SJCRH30 (cell line): ENCODE data around the gene SLC27A6. TPM values are rescaled to one million over a fixed set of nuclear protein-coding genes. Genes with fewer than 3 reads are reported as not detected.
"Not testable (repeated sequence)": the region's sequence is repeated elsewhere in the genome, so short reads cannot be mapped to it uniquely, and the experiment has no call there.

Source experiments
- DNase-seq, 2 experiments: peaks; one replicate each; pipeline ENCODE4 v3.0.0-alpha.2; 2015 to 2020
- H3K27ac ChIP-seq: fragments of 250-450 bp; sonication (Bioruptor Pico); 2 replicates; pipeline ENCODE4 v1.5.1; 2020; ENCODE audit warnings: mild to moderate bottlenecking, moderate library complexity
- H3K27me3 ChIP-seq: fragments of 250-450 bp; sonication (Bioruptor Pico); 2 replicates; pipeline ENCODE4 v1.5.1; 2020; ENCODE audit warnings: mild to moderate bottlenecking, moderate library complexity
- H3K36me3 ChIP-seq: fragments of 250-450 bp; sonication (Bioruptor Pico); 2 replicates; pipeline ENCODE4 v1.5.1; 2020; ENCODE audit warnings: mild to moderate bottlenecking, moderate library complexity
- H3K4me1 ChIP-seq: fragments of 250-450 bp; sonication (Bioruptor Pico); 2 replicates; pipeline ENCODE4 v1.5.1; 2020; ENCODE audit warnings: mild to moderate bottlenecking, moderate library complexity
- H3K4me3 ChIP-seq: fragments of 250-450 bp; sonication (Bioruptor Pico); 2 replicates; pipeline ENCODE4 v1.5.1; 2020; ENCODE audit warnings: mild to moderate bottlenecking, moderate library complexity
- H3K9me3 ChIP-seq: fragments of 250-450 bp; sonication (Bioruptor Pico); replicated peaks from 2 replicates; pipeline ENCODE4 v1.5.1; 2020; ENCODE audit warnings: mild to moderate bottlenecking, moderate library complexity
- total RNA-seq: library from RNA; depleted of rRNA; stranded (reverse); fragments of >200 nt; shearing (Covaris generic); gene quantifications from 2 replicates; pipeline ENCODE4 v1.2.3, GENCODE V29; 2014; rRNA removed

Gene SLC27A6, protein sequence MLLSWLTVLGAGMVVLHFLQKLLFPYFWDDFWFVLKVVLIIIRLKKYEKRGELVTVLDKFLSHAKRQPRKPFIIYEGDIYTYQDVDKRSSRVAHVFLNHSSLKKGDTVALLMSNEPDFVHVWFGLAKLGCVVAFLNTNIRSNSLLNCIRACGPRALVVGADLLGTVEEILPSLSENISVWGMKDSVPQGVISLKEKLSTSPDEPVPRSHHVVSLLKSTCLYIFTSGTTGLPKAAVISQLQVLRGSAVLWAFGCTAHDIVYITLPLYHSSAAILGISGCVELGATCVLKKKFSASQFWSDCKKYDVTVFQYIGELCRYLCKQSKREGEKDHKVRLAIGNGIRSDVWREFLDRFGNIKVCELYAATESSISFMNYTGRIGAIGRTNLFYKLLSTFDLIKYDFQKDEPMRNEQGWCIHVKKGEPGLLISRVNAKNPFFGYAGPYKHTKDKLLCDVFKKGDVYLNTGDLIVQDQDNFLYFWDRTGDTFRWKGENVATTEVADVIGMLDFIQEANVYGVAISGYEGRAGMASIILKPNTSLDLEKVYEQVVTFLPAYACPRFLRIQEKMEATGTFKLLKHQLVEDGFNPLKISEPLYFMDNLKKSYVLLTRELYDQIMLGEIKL
- 0.04 TPM in 1 of 2 replicates, not detected in the other for total RNA-seq

DNA sequence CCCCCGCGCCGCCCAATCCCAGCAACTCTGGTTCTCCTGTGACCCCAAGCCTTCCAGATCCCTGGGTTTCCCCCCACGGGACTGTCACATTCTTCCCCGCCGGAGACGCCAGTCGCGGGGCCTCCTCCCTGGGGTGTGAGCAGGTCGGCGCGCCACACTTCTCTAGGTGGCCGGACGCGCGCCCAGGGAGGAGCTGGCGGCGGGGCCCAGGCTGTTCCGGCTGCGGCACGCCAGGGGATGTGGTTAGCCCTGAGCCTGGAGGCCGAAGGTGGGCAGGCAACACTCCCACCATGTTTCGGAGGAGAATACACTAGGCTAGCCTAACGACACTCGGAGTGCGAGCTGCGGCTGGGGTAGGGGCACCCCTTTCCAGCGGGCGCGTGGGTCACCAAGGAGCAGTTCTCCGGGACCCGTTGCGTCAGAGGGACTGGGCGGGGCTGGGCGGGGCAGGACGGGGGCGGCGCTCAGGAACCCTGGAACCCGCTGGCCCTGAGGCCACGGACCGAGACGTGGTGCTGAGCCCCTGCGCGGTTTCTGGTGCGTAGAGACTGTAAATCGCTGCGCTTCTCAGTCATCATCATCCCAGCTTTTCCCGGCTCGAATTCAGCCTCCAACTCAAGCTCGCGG, at the start of gene SLC27A6:
Gene SLC27A6 (plus strand): TSS at position 478 of the 627 bp plus-strand sequence. CDS start 650 bp downstream, outside the sequence.
- no peak for DNase-seq
- Histone ChIP-seq H3K4me3 (no peak within 1 kb of the TSS), H3K27ac (no peak within 1 kb of the TSS), H3K36me3 (no peaks in the 10 kb centered on the region), H3K4me1 (no peaks in the 10 kb centered on the region), H3K27me3 (no peaks in the 10 kb centered on the region), H3K9me3 (no peaks in the 10 kb centered on the region)

DNA sequence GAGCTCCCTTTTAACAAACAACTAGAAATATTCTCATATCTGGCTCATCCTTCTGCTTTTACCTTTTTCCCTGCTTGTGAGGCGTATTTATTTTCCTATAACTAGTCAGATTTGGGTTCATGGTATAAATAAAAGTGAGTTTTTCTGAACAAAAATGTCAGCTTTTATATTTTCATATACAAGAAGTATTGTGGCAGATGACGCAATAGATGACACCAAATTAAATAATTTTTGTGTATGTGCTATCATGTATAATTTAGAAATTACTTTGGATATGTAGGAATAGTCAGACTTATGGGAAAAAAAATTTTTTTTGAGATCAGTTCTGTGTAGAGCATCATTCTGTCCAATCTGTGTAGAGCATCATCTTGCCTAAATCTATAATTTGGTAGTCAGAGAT, 45.7 kb upstream of the SLC27A6 start:
- Histone ChIP-seq H3K4me3 (no peak overlapping the region), H3K27ac (peak overlapping the region; percentile 88), H3K9me3 (no peaks in the 10 kb centered on the region), H3K36me3 (no peaks in the 10 kb centered on the region), H3K4me1 (peaks cover 24% of the 10 kb centered on the region), H3K27me3 (no peaks in the 10 kb centered on the region)
- DNase-seq: no peak

DNA sequence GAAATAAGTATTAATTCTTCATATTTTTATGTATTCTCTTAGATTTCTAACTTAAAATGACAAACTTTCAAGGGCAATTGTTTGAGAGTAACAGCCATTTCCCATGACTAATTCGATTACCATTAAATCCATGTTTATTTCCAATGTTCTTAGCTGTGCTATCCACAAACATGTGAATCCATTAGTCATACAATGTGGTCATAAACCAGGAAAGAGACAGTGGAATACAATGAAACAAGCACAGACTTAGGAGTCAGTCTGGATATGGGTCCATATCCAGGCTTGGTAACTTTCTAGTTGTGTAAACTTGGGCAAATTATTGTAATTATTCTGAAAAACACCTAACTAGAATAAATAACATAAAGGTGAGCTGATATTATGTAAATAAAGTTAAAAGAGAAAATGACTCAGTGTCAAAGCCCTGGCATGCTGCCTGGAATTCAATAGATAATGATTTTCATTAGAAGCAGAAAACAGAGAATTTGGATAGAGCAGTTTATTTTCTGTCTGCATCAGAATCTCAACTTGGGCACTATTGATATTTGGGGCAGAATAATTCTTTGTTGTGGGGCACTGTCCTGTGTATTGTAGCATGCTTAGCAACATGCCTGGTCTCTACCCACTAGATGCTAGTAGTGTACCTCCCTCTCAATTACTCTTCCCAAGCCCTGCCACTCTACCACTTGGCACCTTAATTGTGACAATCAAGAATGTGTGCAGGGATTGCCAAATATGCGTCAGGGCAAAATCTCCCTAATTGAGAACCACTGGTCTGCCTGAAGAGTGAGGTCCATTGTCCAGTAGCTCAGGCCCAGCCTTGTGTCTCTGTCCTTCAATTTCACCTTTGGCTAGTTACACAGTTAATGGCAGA, 44.7 kb upstream of the SLC27A6 start:
- Histone ChIP-seq H3K4me3 (no peak overlapping the region), H3K27ac (peak overlapping the region; percentile 88), H3K36me3 (no peaks in the 10 kb centered on the region), H3K9me3 (no peaks in the 10 kb centered on the region), H3K27me3 (no peaks in the 10 kb centered on the region), H3K4me1 (peaks cover 24% of the 10 kb centered on the region)
- DNase-seq: peak; percentile 9 to 77

DNA sequence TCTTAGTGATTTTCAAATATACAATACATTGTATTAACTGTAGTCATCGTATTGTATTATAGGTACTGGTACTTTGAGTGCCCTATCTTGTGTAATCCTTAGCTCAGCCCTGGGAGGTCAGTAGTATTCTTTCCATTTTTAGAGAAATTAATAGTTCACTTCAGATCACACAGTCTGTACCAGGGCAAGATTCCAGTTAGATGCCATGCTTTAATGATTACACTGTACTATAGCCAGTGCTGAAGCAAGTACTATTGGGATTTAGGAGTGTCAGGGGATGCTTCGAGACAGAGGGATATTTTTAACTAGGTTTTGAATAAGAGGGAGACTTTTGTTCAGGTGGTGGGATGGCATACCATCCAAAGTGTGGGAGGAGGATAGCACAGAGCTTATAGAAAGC, 41.0 kb upstream of the SLC27A6 start:
- H3K4me1 ChIP-seq: peaks cover 21% of the 10 kb centered on the region
- no peak overlapping the region for H3K4me3 ChIP-seq
- no peaks in the 10 kb centered on the region for H3K27me3 ChIP-seq
- no peak overlapping the region for H3K27ac ChIP-seq
- no peaks in the 10 kb centered on the region for H3K36me3 ChIP-seq
- no peaks in the 10 kb centered on the region for H3K9me3 ChIP-seq
- DNase-seq: no peak

DNA sequence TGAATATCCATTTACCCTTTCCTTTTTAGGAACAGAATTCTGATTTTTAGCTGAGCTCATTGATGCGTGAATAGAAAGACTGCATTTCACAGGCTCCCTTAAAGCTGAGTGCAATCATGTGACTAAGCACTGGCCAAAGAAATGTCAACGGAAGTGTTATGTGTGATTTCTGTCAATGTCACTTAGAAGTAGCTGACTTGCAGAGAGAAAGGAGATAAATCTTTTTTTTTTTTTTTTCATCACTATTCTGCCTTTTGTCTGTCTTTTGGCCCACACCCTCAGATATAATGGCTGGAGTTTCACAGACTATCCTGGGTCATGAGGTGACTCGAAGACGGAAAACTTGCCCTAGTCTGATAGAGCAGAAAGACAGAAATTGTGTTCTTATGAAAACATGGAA, 39.3 kb upstream of the SLC27A6 start:
- no peaks in the 10 kb centered on the region for H3K27me3 ChIP-seq
- no peak for DNase-seq
- H3K4me1 ChIP-seq: peaks cover 4% of the 10 kb centered on the region
- H3K27ac ChIP-seq: no peak overlapping the region
- no peaks in the 10 kb centered on the region for H3K9me3 ChIP-seq
- H3K4me3 ChIP-seq: no peak overlapping the region
- no peaks in the 10 kb centered on the region for H3K36me3 ChIP-seq

DNA sequence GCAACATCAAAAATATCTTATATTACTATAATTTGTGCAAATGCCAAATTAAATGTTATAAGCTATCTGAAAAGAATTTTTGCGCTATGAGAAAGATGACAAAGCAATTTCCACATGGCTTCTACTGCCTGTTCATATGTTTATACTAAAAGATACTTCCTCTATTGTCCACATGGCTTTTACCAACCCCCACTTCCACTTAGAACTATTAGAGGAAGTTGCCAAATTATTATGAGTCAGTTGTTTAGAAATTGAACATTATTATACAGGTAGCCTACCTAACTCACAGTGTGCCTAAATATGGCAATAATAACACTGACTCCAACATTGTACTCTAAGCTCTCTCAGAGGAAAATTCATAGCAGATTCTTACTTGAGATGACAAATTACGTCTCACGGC, 37.6 kb upstream of the SLC27A6 start:
- Histone ChIP-seq H3K4me1 (no peaks in the 10 kb centered on the region), H3K36me3 (no peaks in the 10 kb centered on the region), H3K27me3 (no peaks in the 10 kb centered on the region), H3K27ac (no peak overlapping the region), H3K4me3 (no peak overlapping the region), H3K9me3 (no peaks in the 10 kb centered on the region)
- no peak for DNase-seq

DNA sequence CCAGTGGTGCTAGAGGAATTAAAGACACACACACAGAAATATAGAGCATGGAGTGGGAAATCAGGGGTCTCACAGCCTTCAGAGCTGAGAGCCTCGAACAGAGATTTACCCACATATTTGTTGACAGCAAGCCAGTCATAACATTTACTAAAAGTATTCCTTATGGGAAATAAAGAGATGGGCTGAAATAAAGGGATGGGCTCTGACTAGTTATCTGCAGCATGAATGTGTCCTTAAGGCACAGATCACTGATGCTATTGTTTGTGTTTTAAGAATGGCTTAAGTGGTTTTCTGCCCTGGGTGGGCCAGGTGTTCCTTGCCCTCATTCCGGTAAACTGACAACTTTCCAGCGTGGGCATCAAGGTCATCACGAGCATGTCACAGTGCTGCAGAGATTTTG, 33.1 kb upstream of the SLC27A6 start:
- not testable (repeated sequence) for H3K4me3 ChIP-seq, H3K36me3 ChIP-seq, H3K27ac ChIP-seq, H3K4me1 ChIP-seq, H3K9me3 ChIP-seq, DNase-seq, H3K27me3 ChIP-seq

DNA sequence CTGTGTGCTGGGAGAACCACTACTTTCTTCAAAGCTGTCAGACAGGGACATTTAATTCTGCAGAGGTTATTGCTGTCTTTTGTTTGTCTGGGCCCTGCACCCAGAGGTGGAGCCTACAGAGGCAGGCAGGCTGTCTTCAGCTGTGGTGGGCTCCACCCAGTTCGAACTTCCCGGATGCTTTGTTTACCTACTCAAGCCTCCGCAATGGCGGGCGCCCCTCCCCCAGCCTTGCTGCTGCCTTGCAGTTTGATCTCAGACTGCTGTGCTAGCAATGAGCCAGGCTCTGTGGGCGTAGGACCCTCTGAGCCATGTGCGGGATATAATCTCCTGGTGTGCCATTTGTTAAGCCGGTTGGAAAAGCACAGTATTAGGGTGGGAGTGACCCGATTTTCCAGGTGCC, 22.2 kb upstream of the SLC27A6 start:
- not testable (repeated sequence) for DNase-seq, H3K36me3 ChIP-seq, H3K27ac ChIP-seq, H3K9me3 ChIP-seq, H3K27me3 ChIP-seq, H3K4me3 ChIP-seq, H3K4me1 ChIP-seq

DNA sequence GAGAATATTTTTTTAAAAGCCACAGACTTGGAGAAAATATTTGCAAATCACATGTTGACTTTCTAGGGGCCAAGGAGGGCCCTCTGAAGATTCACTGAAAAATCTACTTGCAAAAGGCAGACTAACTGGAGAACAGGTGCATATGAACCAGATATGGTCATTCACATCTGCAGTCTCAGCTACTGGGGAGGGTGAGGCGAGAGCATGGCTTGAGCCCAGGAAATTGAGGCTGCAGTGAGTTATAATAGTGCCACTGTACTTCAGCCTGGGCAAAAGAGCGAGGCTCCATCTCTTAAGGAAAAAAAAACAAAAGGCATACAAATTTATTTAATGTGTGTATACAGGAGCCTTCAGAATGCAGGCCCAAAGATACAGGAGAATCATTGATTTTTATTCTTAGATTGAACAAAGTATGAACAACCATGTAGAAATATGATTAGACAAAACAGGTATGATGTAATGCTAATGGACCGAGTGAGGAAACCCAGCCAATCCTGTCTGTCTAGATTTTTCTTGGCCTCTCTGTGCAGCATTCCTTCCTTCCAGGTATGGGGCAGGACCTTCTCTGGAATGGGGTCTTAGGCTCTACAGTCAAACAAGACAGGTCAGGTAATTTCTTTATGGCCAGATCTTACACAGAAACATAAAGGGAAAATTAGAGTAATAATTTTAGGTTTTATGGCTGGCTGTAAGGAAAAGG, 15.3 kb upstream of the SLC27A6 start:
- no peaks in the 10 kb centered on the region for H3K36me3 ChIP-seq
- DNase-seq: peak in 1 of 2 experiments; percentile 15
- H3K4me3 ChIP-seq: no peak overlapping the region
- no peaks in the 10 kb centered on the region for H3K27me3 ChIP-seq
- no peaks in the 10 kb centered on the region for H3K9me3 ChIP-seq
- no peak overlapping the region for H3K27ac ChIP-seq
- H3K4me1 ChIP-seq: no peaks in the 10 kb centered on the region

DNA sequence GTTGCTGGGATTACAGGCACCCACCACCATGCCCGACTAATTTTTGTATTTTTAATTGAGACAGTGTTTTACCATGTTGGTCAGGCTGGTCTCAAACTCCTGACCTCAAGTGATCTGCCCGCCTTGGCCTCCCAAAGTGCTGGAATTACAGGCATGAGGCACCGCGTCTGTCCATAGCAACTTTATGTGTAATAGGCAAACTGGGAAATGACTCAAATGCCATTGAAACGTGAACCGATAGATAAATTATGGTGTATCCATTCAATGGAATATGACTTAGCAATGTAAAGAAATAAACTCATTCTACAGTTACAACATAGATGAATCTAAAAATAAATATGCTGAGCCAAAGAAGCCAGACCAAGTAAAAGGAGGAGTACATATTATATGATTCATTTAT, 14.0 kb upstream of the SLC27A6 start:
- not testable (repeated sequence) for H3K27ac ChIP-seq, H3K27me3 ChIP-seq, H3K4me3 ChIP-seq, H3K36me3 ChIP-seq, H3K9me3 ChIP-seq, DNase-seq, H3K4me1 ChIP-seq

DNA sequence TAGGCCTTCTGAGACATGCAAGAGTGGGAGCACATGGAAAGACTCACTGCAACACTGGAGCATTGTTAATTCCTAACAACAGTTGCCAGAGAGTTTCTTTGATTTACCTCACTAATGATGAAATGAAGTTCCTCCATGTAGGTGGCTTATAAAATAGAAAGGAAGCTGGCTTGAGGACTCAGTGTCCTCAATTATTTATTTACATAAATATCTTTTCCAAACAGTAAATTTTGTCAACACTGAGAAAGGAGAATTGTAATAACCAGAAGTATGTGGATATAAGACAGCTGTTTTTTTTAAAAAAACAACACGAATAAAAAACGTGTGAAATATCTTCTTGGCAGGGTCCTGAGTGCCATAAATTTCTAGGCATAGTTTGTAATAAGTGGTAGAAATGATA, 9.1 kb upstream of the SLC27A6 start:
- H3K27me3 ChIP-seq: no peaks in the 10 kb centered on the region
- H3K4me1 ChIP-seq: no peaks in the 10 kb centered on the region
- no peaks in the 10 kb centered on the region for H3K36me3 ChIP-seq
- DNase-seq: no peak
- H3K4me3 ChIP-seq: no peak overlapping the region
- H3K9me3 ChIP-seq: no peaks in the 10 kb centered on the region
- no peak overlapping the region for H3K27ac ChIP-seq

DNA sequence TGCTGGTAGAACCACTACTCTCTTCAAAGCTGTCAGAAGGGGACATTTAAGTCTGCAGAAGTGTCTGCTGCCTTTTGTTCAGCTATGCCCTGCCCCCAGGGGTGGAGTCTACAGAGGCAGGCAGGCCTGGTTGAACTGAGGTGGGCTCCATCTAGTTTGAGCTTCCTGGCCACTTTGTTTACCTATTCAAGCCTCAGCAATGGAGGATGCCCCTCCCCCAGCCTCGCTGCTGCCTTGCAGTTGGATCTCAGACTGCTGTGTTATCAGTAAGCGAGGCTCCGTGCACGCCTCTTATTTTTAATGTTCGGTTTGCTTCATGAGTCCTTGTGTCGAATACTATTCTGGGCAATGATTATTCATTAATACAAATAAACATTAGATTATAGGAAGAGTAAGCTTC, 3.1 kb upstream of the SLC27A6 start:
- Histone ChIP-seq H3K27ac (no peak overlapping the region), H3K9me3 (no peaks in the 10 kb centered on the region), H3K36me3 (no peaks in the 10 kb centered on the region), H3K4me3 (no peak overlapping the region), H3K4me1 (no peaks in the 10 kb centered on the region), H3K27me3 (no peaks in the 10 kb centered on the region)
- DNase-seq: no peak

DNA sequence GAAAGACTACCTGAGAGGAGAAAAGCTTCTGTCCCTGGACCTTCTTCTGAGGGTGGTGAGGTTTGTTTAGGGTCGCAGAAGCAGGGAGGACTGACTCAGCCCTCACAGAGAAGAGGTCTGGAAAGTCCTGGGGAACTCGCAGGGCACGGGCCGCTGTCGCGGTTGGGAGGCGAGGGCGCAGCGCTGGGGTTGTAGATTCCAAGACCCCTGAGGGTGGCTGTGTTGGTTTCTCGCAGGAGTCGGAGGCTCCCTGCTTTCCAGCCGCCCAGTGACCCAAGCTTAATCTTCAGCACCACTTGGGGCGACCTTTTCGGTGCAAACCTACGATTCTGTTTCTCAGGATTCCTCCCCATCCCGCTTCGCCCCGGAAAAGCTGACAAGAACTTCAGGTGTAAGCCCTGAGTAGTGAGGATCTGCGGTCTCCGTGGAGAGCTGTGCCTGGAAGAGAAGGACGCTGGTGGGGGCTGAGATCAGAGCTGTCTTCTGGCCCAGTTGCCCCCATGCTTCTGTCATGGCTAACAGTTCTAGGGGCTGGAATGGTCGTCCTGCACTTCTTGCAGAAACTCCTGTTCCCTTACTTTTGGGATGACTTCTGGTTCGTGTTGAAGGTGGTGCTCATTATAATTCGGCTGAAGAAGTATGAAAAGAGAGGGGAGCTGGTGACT, 482 bp downstream of the SLC27A6 start:
- Histone ChIP-seq H3K9me3 (no peaks in the 10 kb centered on the region), H3K27ac (no peak overlapping the region), H3K4me1 (no peaks in the 10 kb centered on the region), H3K27me3 (no peaks in the 10 kb centered on the region), H3K4me3 (no peak overlapping the region), H3K36me3 (no peaks in the 10 kb centered on the region)
- no peak for DNase-seq

DNA sequence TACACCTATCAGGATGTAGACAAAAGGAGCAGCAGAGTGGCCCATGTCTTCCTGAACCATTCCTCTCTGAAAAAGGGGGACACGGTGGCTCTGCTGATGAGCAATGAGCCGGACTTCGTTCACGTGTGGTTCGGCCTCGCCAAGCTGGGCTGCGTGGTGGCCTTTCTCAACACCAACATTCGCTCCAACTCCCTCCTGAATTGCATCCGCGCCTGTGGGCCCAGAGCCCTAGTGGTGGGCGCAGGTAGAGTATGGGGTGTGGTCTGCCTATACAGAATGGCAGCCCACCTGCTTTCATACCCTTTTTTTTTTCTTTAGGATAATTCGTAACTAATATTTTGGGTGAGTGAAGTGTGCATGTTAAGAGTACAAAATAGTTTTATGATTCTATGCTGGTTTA, 1.1 kb downstream of the SLC27A6 start:
- H3K9me3 ChIP-seq: no peaks in the 10 kb centered on the region
- H3K4me1 ChIP-seq: no peaks in the 10 kb centered on the region
- no peak for DNase-seq

More for the DNA sequence above, 1.1 kb downstream of the SLC27A6 start:
- Histone ChIP-seq H3K27me3 (no peaks in the 10 kb centered on the region), H3K36me3 (no peaks in the 10 kb centered on the region), H3K27ac (no peak overlapping the region), H3K4me3 (no peak overlapping the region)
